Kidney capillary endothelial cell (primary cell): Measurements from ENCODE around the gene SRPX.

ENCODE experiments used
- DNase-seq: peaks from one replicate; pipeline ENCODE4 v3.0.0-alpha.2; 2018; ENCODE audit warnings: low spot score

The SRPX gene

DNA sequence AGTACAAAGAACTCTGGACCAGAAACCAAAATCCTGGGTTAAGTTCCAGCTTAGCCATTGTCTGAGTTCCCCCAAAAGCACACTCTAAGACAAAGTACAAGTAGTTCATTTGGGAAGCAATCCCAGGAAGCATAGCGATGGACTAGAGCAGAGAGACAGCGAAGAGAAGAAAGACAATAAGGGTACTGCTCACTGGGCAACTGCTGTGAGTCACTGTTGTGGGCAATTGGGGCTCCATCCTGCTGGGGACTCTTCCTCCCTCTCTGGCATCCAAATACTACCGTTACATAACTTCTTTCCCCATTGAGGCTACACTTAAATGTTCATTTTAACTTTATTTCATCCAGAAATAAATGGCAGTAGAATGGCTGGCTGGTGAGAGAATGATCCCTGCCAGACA is 14.1 kb downstream of the SRPX start:
- no peak for DNase-seq

DNA sequence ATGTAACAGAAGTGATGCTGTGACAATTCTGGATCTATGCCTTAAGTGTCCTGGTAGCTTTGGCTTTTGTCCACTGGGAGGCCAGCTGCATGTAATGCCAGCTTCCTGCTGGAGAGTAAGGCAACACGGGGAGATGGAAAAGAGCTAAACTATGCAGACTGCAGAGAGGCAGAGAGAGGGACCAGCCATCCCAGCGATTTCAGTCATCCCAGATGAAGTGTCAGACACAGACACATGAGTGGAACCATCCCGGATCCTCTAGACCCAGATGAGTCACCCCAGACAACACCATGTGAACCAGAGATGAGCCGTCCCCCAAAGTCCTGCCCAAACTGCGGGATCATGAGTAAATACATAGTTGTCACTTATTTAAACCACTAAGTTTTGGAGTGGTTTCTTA is 14.6 kb downstream of the SRPX start:
- no peak for DNase-seq

DNA sequence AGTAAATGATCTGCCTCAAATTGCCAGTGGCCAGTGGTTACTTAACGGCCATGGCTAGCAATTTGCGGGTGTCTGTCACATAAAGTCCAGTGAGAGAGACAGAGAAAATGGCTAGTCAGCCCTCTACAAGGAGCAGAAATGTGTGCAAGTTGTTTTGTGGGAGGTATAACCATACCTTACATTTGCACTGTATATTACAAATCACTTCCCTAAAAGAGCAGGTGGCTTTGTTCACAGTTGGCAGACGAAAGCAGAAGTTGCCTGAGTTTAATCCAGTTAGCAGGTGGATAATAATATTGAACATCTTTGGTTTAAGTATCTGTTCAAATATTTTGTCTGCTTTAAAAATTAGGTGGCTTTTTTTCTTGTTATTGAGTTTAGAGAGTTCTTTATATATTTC is 15.6 kb downstream of the SRPX start:
- no peak for DNase-seq

DNA sequence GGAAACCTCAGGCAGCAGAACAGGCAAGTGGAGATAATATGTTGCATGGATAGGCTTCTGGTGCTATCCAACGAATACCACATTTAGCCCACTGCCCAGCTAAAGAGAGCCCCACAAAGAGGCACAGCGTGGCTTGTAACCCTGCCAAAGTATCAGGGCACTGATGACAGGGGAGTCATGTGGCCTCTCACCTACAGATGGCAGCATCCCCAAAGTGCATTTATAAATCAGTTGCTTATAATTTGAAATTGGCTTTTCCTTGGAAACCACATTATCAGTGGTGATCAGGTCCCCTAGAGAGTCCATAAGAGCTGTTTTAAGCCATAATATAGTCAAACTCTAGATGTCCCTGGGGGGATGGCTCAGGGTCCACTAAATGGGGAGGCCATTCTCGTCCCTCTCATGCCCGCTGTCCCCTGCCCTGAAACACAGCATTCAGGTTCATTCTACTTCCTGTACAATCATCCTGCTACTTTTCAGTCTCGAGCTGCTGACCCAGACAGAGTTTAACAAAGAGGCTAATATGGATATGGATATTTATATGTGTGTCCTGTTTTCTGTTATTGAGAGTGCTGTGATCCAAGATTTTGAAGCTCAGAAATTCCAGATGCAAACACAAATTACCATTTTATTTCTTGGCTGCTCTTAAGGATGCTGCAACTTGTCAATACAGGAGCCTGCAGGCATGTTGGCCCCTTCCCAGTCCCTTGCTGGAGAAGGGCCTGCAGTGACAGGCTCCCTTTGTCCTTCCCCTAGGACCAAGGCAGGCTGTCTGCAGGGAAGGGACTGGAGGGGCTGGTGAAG is 28.5 kb downstream of the SRPX start:
- DNase-seq = peak; percentile 35

DNA sequence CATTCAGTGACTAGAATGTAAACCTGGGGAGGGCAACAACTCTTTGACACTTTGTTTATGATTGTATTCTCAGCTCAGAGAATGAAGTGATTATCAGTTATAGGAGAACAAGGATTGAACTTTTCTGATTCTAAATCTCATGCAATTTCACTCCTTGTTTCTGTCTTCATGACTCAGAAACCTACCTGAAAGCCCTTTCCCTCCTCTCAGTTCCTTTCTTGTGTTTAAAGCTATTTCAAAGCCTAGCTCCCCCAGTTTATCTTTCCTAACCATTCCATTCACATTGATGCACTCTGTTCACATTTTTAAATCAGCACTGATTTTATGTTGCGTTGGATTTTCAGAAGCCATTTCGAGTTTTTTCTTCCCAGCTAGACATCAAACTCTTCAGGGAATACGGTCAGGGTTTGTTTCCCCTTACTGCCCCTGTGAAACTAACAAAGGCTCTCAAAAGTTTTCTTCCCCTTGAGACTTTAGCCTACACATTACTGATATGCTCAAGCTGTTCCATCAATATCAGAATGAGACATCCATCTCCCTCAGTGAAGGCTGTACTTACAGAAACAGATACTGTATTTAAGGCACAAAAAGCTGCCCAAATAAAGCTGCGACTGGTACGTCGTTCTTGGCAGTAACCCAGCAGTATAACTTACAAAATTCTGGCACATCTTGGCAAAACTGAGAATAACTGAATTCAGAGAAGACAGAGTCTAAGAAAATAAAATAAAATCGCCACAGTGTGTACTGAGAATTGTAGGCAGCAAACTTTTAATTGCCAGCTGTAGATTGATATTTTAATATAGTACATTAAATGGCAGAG is 31.0 kb downstream of the SRPX start:
- DNase-seq = no peak

DNA sequence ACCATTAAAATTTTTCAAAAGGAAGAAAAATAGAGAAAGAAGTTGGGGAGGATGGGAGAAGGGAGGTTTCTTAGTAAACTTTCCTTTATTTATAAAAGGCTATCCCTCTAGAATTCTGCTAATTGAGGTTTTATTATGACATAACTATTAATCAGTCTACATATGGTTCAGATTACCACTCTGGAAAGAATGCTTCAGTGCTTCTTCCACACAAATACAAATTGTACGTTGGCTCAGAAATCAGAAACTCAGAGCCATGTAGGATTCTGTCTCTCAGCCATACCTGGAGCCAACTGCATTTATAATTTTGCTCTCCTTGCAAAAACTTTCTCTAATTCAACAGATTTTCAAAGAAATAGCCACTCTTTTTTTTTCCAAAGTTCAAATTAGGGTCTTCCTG is 37.1 kb downstream of the SRPX start:
- DNase-seq = no peak

DNA sequence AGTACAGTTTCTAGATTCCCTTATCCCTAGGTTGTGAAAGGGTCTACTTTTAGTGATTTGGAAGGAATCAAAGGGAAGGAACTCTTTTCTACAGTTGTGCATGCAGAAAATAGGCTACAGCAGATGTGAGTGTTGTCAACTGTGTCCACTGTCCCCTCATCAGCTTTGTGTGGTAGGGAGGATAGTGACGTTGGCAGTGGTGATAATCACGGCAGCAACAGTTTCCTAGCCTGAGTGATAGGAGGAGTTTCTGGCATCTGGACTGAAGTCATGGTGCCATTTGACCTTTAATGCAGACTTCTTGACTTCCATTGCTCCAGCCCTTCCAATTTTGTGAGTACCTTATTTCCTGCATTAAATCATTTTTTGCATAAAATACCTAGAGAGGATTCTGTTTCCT is 39.3 kb downstream of the SRPX start:
- DNase-seq = no peak

DNA sequence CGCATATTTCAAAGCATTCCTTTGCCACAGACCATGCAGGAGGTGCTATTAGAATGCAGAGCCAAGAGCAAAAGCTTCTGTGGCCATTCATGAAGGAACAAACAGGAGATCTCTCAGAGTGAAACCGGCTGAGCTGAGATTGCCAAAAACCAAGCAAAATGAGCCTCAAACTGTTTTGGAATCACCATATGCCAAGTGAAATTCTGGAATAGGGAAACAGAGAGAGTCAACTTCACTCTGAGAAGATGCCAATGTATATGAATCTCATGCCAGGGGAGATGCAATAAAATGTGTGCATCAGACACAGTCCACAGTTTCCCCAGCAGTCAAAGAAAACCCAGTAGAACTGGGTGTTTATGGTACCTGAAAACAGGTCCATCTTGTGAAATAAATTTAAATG is 42.3 kb downstream of the SRPX start:
- no peak for DNase-seq

DNA sequence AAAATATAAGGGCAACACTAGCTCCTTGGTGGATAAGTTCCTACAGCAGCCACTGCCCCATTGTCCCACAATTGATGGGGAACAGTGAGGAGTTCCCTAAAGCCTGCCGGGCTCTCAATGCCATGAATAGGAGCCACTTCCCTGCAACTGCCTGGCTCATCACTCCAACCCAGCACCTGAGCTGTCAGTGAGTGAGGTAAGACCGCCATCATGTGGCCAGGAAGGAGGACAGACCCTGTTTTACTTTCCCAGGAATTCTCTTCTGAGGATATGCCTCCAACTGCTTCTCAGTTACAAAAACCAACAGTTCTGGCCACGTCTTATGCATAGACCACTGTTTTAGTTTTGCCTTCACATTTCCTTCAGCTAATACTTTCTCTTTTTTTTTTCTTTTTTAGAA is 45.5 kb downstream of the SRPX start:
- peak; percentile 30 for DNase-seq

DNA sequence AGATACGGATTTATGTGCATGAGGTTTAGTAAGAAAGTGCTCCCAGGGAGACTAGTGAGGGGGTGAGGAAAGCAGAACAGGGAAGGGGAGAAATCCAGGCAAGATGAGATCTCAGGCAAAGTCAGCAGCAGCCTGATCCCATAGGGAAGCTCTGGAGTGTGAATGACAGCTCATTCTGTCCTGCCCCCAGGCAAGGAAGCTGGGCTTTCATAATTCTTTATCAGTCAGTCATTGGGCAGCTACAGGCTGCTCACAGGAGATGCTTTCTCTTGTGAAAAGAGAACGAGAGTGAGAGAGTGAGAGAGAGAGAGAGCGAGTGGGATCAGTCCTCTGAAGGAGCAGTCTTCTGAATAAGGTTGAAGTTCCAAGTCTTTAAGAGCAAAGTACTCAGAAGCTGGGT is 48.1 kb downstream of the SRPX start:
- no peak for DNase-seq

DNA sequence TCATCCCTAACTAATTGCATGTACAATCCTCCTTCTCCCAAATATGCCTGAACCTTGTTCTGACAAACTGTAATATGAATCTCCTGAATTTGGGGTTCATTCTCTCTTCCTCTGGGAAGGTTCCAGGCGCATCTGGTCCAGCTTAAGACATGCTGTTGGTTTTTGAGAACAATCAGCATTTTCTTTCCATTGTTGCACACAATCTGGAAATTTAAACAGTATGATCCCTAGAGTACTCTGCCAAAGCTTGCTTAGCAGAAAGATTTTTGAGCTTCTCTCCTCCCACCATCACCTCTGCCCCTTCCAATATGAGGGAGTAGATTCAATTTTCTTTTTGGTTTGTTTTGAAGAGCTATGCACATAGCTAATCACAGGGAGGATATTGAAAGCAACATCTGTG is 50.1 kb downstream of the SRPX start:
- DNase-seq = no peak

DNA sequence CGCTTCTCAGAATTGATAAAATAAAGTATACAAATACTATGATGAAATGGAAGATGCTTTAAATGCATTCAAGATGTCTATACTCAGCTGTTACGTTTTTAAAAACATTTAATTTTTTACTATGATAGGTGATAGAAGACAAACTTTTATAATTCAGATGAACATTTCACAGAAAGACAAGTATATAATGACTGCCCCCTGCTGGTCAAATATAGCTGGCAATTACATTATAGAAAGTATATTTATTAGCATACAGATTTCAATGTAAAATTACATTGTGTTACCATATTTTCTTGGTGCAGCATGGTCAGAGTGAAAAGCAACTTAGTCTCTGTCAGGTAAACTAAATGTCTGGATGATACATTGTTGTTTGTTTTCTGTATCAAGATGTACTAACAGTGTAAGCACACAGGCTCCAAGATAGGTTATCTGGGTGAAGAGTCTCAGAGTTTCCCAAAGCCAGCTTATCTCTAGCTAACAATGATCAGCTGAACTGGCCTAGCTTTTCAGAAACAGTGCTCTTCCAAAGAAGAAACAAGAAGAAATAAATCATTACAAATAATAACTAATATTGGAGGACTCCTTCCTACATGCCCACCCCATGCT is 54.1 kb downstream of the SRPX start:
- peak; percentile 44 for DNase-seq

DNA sequence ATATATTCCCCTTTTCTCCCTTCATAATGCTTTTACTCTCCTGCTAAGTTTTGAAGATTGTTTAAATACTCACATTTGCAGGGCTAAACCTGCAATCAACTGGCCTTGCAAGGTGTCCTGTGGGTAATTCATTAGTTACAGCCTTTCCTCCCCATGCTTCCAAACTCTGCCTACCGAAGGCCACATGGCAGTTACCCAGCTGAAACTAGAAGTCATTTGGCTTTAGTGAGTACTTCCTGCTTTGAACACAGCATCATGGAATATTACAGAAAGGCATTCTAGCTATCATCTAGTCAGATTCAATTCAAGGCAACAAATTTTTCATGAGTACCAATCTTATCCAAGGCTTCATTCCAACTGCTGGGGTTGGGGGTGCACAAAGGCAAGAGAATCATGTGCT is 55.6 kb downstream of the SRPX start:
- DNase-seq = no peak

DNA sequence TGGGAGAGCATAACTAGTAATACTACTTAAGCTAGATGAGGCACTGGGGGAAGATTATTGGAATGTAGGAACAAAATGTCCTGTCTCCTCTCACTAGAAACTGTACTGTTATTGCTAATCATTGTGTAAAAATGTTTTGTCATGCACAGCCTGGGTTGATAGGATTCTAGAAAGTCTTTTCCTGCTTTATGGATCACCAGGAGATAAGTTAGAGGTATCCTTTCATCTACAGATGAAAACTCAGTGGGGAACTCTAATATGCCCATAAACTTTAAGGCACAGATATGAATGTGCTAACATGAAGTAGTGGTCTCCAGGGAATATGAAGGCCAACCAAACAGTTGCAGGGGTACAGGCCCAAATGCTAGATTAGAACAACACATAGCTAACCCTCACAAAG is 57.5 kb downstream of the SRPX start:
- no peak for DNase-seq

DNA sequence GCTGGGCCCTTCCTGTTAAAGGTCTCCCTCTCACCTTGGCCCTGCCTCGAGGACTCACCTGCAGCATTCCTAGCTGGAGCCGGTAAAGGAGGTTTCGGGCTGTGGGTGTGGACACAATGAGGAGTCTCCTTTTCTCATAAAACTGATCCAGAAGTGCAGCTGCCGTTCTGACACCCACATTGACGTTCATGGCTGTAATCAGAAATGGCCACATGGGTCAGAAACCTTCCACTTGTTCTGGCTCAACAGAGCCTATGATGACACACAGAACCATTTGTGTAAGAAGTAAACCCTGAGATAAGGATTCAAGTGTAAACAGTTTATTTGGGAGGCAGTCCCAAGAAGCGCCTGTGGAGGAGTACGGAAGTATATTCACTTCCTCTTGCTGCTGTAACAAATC is 63.8 kb downstream of the SRPX start:
- DNase-seq = no peak

DNA sequence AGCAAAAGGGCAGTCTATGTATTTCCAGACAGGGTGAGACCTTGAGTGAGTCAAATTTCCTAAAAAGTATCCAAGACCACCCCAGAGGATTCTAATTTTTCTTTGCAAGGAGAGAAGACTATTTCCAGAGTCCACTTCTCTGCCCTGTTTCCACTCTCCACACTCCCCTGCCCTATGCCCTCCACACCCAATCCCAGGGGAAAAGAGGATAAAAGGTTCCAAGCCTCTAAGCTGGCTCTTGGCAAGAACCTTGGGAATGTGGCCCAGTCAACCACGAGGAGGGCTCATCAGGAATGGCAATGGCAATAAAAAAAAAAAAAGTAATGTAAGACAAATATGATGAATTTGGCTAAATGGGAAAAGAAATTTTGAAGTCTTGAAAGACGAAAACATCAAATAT is 65.9 kb downstream of the SRPX start:
- no peak for DNase-seq

DNA sequence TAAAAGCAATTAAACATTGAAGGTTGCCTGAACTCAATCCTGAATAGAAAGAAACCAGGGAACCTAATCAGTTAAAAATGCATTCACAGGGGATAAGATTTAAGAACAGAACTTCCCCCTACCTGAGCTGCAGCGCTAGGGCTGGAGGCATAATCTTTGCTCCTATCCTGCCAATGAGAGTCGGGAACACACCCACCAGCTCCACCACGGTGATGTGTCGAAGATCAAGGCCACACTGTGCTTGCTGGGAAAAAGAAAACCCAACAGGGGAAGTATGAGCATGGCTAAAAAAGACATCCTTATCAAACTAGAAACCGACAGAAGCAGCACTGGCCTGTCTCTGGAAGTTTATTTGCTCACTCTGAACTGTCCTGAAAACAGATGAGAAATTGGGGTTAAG is 66.3 kb downstream of the SRPX start:
- no peak for DNase-seq

DNA sequence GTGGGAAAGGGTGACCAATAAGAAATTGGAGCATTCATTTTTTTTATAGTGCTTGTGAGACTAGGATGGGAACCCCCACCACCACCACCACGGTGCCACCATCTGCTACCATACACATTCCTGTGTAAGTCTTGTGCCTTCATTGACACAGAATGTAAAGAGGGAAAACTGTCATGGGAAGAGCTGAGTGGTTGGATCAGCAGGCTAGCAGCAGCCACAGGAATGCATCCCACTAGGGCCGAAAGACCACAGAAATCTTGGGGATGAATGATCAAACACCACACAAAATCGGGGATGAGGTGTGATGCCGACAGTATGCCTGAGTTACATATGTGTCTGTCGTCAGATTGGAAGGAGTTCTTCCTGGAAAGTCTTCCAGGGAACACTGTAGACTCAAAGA is 69.2 kb downstream of the SRPX start:
- DNase-seq = no peak

DNA sequence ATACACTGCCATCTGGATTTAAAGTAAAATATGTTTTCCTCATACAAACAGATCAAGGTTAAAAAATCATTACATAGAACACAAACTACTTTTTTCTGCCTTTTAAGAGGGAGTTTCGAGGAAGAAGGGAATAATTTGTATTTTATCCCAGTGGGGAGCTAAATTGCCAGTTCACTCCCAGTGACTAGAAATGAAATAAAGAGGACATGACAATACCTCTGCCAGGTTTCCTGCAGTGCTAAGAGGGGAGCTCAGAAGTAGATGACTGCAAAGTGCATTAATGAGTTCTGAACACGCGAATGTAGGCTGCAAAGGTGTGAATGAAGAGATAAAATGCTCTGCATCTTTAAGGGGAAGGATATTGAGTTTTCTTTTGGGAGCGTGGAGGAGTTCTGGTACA is 69.7 kb downstream of the SRPX start:
- DNase-seq = no peak

DNA sequence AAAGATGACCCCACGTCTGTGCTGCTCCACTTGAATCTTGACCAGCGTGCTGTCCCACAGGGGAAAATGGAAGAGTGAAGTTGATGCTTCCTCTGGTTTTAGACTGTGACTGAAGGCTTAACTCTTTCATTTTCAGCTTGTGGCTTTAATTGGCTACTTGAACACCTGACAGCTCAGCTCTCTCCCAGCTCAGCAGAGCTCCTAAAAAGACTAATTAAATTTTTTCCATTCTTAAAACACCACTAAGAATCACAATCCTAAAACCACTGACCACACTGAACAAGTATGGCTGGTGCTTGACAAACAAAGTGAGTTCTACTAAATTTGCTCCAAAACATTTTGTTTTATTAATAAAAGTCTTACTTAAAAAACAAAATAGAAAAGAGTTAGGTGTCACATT is 71.7 kb downstream of the SRPX start:
- no peak for DNase-seq

DNA sequence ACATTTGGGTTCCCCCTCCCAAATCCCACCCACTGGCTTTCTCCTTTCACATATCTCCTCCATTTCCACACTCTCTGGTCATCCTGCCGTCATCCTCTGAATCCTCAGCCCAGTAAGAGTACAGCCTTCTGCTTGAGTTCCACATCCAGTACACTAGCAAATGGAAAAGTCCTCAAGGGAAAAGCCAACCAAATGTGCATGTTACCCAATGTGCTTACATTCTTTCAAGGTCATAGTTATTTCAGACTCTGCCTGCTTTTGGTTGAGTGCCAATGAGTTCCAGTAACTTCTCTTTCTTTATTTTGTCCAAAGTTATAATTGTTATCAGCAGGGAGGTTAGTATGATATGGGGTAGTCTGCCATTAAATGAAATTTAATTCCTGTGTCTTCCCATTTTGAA is 78.1 kb downstream of the SRPX start:
- no peak for DNase-seq

DNA sequence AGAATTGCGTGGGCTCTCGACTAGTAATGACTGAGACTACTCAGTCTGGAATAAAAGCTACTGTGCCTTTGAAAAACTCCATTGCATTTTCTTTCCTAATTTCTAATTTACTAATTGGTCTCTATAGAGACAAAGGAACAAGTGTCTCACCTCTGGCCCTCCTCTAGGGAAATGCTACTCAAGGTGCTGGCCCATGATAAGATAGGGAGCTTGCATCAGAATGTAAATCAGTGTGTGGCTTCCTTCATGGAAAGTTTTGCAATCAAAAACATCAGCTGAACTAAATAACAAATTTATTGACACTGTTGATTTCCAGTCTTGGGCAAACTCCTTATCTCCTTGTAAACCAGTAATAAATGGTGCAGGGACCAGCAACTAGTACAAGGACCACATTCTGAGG is 81.8 kb downstream of the SRPX start:
- no peak for DNase-seq

DNA sequence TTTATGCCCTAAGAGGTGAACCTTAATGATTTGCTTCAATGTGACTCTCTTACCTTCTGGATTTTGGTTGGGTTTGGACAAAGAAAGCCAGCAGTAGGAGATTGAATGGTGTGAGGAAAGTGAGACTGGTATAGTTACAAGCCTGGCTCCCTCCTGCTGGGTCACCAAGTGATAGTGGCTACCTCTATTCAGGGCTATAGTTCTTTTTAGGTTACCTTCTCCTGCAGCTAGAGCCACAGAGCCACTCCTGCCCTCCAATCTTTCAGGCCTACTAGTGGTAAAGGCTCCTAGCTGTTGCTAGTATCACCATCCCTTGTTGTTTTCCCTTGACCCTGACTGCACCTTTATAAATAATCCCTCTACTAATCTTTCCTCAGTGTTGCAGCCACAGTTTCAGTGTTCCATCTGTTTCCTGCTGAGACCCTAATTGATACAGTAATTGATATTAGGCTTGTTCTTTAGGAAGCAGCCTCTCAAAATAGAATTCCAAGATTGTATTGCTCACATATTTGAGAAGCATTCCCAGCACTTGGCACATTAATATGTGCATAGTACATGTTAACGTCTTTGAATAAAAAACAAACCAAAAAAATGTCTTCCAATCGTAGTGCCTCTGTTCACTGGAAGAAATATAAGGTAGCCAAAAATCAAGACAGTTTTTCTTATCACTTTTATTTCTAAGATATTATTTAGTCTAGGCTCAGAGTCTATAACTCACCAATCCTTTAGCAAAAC is 82.3 kb downstream of the SRPX start:
- no peak for DNase-seq
